ENCODE measurements around the gene ATXN7L1. TPM values are rescaled to one million over a fixed set of nuclear protein-coding genes. Genes with fewer than 3 reads are reported as not detected.
A peak's percentile ranks its signal among the peaks of the same experiment; 100 is the strongest.

The ATXN7L1 gene
- total and polyA plus RNA-seq, 2 of the 4 experiments (the other 2 are of a cell fraction) = 3.5 to 4.3 TPM

DNA sequence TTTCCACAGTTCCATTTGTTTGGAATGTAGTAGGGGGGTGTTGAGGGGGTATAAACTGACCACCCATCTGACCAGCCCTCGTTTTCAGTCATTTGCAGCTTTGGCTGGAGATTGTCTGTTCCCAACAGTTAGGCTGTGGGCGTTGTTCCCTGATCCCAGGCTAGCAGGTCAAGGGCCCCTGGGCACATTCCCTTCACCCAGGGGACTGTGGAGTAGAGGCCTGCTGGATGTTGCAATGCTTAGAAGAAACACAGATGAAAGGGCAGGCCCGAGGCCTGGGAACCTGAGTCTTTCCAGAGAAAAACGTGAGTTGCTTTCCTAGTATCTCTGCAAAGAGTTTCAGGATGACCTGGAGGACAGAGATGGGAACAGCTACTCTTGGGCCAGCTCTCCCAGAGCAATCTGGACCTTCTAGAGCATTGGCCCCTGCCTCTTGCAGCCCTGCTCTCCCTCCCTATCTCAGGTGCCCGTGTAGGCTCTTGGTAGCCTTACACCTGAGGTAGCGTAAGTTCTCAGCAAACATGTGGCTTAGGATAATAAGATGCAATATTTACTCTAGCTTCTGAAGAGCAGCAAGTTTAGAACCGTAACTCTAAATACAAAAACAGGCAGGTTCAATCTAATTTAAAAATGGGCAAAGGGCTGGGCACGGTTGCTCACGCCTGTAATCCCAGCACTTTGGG lies 195.8 kb downstream of the ATXN7L1 start:
- 57% methylated on average over 3 of the region's 9 CpGs; no CpG with 5 or more reads in 1 of the 2 experiments for WGBS, 2 experiments (ENCODE audit: extremely low coverage in 2 of 2, insufficient read length in 1 of 2)
- Histone ChIP-seq H3K56ac (ENCODE audit: extremely low read depth, insufficient read depth, low read length) (no peak overlapping the region), H3K27ac (ENCODE audit: insufficient read depth, low read length) (no peak overlapping the region), H4K5ac (ENCODE audit: low read depth, low read length) (no peak overlapping the region), H4K8ac (ENCODE audit: low read depth in 2 of 2, low read length in 2 of 2) (no peak overlapping the region), H2BK5ac (ENCODE audit: low read depth, low read length, poor library complexity, severe bottlenecking) (no peak overlapping the region), H3K79me1 (ENCODE audit: low read depth in 1 of 2, low read length in 2 of 2) (peaks cover 0 to 3% of the 10 kb centered on the region in 2 experiments; a peak in 1 of 4 replicates), H4K91ac (ENCODE audit: insufficient read depth, low read depth, low read length) (no peak overlapping the region), H3K4me3 (ENCODE audit: insufficient read depth, low read depth, low read length) (no peak overlapping the region), H2AK9ac (replicated peaks; ENCODE audit: low read depth, low read length, poor library complexity) (no peak overlapping the region), H3K27me3 (ENCODE audit: control insufficient read depth, insufficient read depth, low read length) (no peaks in the 10 kb centered on the region), H2AFZ (replicated peaks; ENCODE audit: low read length, poor library complexity) (no peak overlapping the region), H3K4me1 (ENCODE audit: control insufficient read depth, insufficient read depth, low read length) (peaks cover 4% of the 10 kb centered on the region; the same call in 1 of the 2 replicates), H2AK5ac (ENCODE audit: low read depth, low read length) (0 out of 2 replicates have a peak overlapping the region, but pooled peaks have one; percentile 39), H3K4me2 (ENCODE audit: low read depth, low read length) (no peak overlapping the region), H3K4ac (ENCODE audit: low read depth, low read length) (no peak overlapping the region), H3K9me1 (ENCODE audit: insufficient read depth, low read length) (peaks cover 5% of the 10 kb centered on the region; the same call in 1 of the 2 replicates), H2BK120ac (ENCODE audit: low read depth, low read length) (no peak overlapping the region), H2BK20ac (ENCODE audit: low read depth, low read length) (no peak overlapping the region), H3K9ac (ENCODE audit: low read depth, low read length) (no peak overlapping the region), H3K18ac (ENCODE audit: low read depth, low read length) (no peak overlapping the region), H3K36me3 (ENCODE audit: control insufficient read depth, insufficient read depth, low read length) (no peaks in the 10 kb centered on the region), H4K20me1 (ENCODE audit: insufficient read depth, low read length) (peaks cover 15% of the 10 kb centered on the region; the same call in 1 of the 2 replicates), H2BK15ac (ENCODE audit: low read depth, low read length) (no peak overlapping the region), H3K9me3 (ENCODE audit: control insufficient read depth, insufficient read depth, low read length) (no peaks in the 10 kb centered on the region), H3K14ac (replicated peaks; ENCODE audit: low read depth, low read length) (no peak overlapping the region), H3K23ac (ENCODE audit: low read depth, low read length) (no peak overlapping the region)
- no TSS peak for BruUV-seq (replicated peaks)
- CTCF ChIA-PET = no interaction called here
- no peak for ATAC-seq (ENCODE audit: low read depth)
- DNase-seq = no peak
- intact Hi-C loops (cut with micrococcal nuclease) = no loop called here
- in situ Hi-C loops (cut with MboI; ENCODE audit: low sequenced_read_pairs) = no loop called here
- TF ChIP-seq, protein P1, sequence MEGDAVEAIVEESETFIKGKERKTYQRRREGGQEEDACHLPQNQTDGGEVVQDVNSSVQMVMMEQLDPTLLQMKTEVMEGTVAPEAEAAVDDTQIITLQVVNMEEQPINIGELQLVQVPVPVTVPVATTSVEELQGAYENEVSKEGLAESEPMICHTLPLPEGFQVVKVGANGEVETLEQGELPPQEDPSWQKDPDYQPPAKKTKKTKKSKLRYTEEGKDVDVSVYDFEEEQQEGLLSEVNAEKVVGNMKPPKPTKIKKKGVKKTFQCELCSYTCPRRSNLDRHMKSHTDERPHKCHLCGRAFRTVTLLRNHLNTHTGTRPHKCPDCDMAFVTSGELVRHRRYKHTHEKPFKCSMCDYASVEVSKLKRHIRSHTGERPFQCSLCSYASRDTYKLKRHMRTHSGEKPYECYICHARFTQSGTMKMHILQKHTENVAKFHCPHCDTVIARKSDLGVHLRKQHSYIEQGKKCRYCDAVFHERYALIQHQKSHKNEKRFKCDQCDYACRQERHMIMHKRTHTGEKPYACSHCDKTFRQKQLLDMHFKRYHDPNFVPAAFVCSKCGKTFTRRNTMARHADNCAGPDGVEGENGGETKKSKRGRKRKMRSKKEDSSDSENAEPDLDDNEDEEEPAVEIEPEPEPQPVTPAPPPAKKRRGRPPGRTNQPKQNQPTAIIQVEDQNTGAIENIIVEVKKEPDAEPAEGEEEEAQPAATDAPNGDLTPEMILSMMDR (conservative IDR thresholded peaks at IDR 0.05; ENCODE audit: low read depth, low read length) = no peak
- no peak for TF ChIP-seq MAZ (IDR thresholded peaks at IDR 0.05; ENCODE audit: borderline replicate concordance, low read depth, low read length)
- no peak for TF ChIP-seq RAD21 (IDR thresholded peaks at IDR 0.05; ENCODE audit: low read length)
- TF ChIP-seq SMC3 (IDR thresholded peaks at IDR 0.05; ENCODE audit: low read depth, low read length) = no peak
- TF ChIP-seq RFX5 (IDR thresholded peaks at IDR 0.05; ENCODE audit: low read depth, low read length) = no peak
- TF ChIP-seq FOS (IDR thresholded peaks at IDR 0.05; ENCODE audit: low read depth, low read length) = no peak
- TF ChIP-seq NFE2L2 (IDR thresholded peaks at IDR 0.05; ENCODE audit: low read depth, low read length) = no peak
- TF ChIP-seq CHD1 (IDR thresholded peaks at IDR 0.05; ENCODE audit: low read depth, low read length) = no peak
- TF ChIP-seq MAFK (IDR thresholded peaks at IDR 0.05; ENCODE audit: low read depth, low read length) = no peak
- no peak for TF ChIP-seq MXI1 (IDR thresholded peaks at IDR 0.05; ENCODE audit: borderline replicate concordance, low read depth, low read length)
- TF ChIP-seq, protein P2, sequence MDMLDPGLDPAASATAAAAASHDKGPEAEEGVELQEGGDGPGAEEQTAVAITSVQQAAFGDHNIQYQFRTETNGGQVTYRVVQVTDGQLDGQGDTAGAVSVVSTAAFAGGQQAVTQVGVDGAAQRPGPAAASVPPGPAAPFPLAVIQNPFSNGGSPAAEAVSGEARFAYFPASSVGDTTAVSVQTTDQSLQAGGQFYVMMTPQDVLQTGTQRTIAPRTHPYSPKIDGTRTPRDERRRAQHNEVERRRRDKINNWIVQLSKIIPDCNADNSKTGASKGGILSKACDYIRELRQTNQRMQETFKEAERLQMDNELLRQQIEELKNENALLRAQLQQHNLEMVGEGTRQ (IDR thresholded peaks at IDR 0.05; ENCODE audit: low read depth, low read length) = no peak
- TF ChIP-seq CEBPB (IDR thresholded peaks at IDR 0.05; ENCODE audit: low read depth, low read length) = no peak
- TF ChIP-seq POLR2A (IDR thresholded peaks at IDR 0.05; ENCODE audit: low read depth, low read length) = no peak
- TF ChIP-seq, protein P3, sequence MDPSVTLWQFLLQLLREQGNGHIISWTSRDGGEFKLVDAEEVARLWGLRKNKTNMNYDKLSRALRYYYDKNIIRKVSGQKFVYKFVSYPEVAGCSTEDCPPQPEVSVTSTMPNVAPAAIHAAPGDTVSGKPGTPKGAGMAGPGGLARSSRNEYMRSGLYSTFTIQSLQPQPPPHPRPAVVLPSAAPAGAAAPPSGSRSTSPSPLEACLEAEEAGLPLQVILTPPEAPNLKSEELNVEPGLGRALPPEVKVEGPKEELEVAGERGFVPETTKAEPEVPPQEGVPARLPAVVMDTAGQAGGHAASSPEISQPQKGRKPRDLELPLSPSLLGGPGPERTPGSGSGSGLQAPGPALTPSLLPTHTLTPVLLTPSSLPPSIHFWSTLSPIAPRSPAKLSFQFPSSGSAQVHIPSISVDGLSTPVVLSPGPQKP (IDR thresholded peaks at IDR 0.05; ENCODE audit: borderline replicate concordance, low read depth, low read length) = no peak
- POLR2A ChIA-PET (ENCODE audit: unreplicated experiment) = no interaction called here
- dilution Hi-C loops (cut with HindIII; ENCODE audit: low sequenced_read_pairs, unreplicated experiment) = no loop called here

Data from IMR-90 (cell line).